Right ventricle myocardium inferior (tissue), 1 donor: ENCODE results near the gene FBXL4. TPM values are rescaled to one million over a fixed set of nuclear protein-coding genes. Genes with fewer than 3 reads are reported as not detected.

Experiments
- ATAC-seq: fragments of 200-7000 bp; cut with Tn5 transposase; one replicate; pipeline ENCODE4 v1.9.1; 2020; ENCODE audit warnings: mild to moderate bottlenecking, moderate library complexity
- DNase-seq: peaks from one replicate; pipeline ENCODE4 v3.0.0; 2021; ENCODE audit errors: missing footprints
- intact Hi-C: fragments of 100-400 bp; cut with DNase I; formaldehyde crosslinking; loops from one replicate; pipeline ENCODE4 v1.11.0; 2022
- total RNA-seq: library from RNA; stranded (reverse); fragmentation: NEBNext Ultra II Directional; extraction: Animal tissue kit (Norgen Biotek cat#: 25700); gene quantifications from one replicate; pipeline ENCODE4 v1.2.1, GENCODE V29; 2021
- donor health status: DM: no; HTN: yes; CAD: no; lungs with severe emphysema.

Gene FBXL4
- total RNA-seq, 1 donor from 2014 or later: 18.0 TPM

- intact Hi-C loops: loop anchor here (2.0 to 10.0 kb wide), 2 partner anchors 270 to 1348 kb away; no protein-coding TSS in a partner anchor
- ATAC-seq (no peak), DNase-seq (no peak)
Measured at GRCh38 chr6:98844244-98845210, 103.2 kb downstream of the FBXL4 start.

DNA sequence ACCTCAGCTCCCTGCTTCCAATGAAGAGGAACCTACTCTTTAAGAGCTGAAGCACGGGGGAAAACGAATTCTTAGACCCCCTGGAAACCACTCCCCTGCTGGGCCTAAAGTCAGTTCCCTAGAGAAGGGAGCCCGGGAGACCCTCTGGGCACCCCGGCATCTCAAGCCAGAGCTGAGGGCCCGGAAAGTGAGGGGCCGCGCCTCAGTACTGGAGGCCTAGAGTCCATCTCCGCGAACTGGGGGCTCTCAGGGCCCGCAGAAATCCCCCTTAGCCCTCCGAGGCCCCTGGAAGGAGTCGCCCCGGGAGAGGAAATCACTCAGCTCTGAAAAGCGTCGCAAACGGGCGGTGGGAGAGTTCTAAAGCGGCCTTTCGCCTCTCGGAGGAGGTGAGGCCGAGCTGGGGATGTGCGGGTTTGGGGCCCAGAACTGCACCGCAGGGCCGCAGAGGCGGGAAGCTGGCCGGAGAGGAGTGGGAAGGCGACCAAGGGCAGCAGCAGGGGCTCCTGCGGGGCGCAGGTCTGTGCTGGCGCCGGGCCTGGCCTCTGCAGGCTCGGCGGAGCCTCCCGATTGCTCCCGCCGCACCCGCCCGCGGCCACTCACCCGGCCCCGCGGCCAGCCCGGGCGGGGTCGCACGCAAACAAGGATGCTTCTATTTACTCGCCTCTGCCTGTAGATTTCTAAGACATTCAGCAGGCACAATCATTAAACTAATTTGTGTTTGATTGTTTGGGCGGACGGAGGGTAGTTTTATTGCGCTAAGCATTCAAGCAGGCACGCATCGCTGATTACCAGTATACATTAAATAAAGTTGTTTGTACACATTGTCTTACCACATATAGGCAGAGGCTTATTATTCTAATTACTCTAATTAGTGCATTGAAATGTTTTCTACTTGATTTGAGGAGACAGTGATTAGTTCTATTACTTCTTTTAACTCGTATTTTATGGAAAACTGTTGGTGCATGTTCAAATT lies 104.2 kb downstream of the FBXL4 start:
- ATAC-seq (no peak), DNase-seq (no peak)
- intact Hi-C loops: loop anchor here (2.0 to 10.0 kb wide), 2 partner anchors 271 to 1347 kb away; no protein-coding TSS in a partner anchor

- intact Hi-C loops: loop anchor here (10.0 kb wide), 1 partner anchor 272 kb away; no protein-coding TSS in a partner anchor
- ATAC-seq: no peak
- DNase-seq: no peak
Measured at GRCh38 chr6:98842342-98843180, 105.2 kb downstream of the FBXL4 start.

GRCh38 chr6:98841621-98842341 lies 106.0 kb downstream of the FBXL4 start:
- DNase-seq: no peak
- intact Hi-C loops: loop anchor here (10.0 kb wide), 1 partner anchor 273 kb away; no protein-coding TSS in a partner anchor
- ATAC-seq: no peak

DNA sequence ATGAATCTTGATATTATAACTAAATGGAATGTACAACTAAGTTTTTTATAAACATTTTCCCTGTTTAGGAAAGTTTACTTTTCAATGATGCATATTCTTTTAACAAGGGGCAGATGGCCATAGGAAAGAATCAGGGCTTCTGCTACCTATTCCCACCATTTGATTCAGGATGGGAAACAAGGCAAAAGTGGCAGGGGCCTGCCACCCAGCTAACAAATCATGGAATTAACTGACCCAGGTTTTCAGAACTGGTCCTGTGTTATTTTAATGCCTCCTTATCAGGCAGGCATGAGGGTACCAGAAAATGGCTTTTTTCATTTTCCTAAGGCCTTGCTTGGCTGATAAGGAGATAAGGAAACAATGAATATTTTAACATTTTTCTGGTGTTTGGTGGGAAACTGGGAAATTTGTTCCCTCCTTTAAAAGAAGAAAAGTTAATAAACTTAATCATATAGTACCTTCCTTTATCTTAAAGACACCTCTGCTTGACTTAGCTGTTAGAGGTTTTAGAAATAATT lies 106.7 kb downstream of the FBXL4 start:
- ATAC-seq (no peak), DNase-seq (no peak)
- intact Hi-C loops: loop anchor here (10.0 kb wide), 1 partner anchor 274 kb away; no protein-coding TSS in a partner anchor

- intact Hi-C loops: loop anchor here (10.0 kb wide), 1 partner anchor 274 kb away; no protein-coding TSS in a partner anchor
- DNase-seq (no peak), ATAC-seq (no peak)
Measured at GRCh38 chr6:98840385-98840784, 107.4 kb downstream of the FBXL4 start.

GRCh38 chr6:98839781-98840361 lies 107.9 kb downstream of the FBXL4 start:
- intact Hi-C loops: loop anchor here (10.0 kb wide), 1 partner anchor 275 kb away; no protein-coding TSS in a partner anchor
- ATAC-seq (no peak), DNase-seq (no peak)

DNA sequence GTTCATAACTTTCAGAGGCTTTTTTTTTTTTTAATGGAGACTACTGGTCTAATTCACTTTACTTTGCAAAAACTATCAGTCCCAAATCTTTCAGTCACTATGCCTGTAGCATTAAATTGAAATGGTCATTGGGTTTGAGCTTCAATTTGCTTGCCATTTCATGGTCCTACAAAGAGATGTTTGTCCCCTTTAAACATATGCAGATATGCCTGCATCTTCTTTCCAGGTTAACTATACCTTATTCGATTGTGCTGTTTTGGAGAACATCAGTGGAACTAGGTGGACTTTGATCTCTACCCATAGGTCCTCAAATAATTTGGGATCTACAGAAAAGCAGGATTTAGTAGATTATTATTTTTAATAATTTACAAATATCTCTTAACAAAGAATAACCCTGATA lies 108.8 kb downstream of the FBXL4 start:
- intact Hi-C loops: no loop called here
- no peak for ATAC-seq

DNA sequence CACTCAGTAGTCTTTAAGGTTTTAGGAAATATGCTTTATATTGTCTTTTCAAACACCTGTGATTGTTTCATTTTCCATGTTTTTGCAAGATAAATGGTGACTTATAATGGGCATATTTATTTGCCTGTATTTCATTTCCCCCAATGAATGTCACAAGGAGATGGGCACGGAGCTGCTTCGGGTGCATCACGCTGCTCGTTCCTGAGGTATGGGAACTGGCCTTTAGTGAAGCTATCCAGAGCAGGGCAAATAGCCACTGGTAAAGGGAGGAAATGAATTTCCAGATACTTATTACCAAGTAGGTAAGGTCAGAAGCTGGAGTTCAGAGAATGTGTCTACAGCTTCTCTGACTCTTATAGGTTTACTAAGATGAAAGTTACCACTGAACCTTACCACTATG lies 109.7 kb downstream of the FBXL4 start:
- ATAC-seq (no peak), DNase-seq (no peak)
- intact Hi-C loops: no loop called here

More for the DNA sequence above, 108.8 kb downstream of the FBXL4 start:
- DNase-seq: no peak

GRCh38 chr6:98836962-98837944 lies 110.5 kb downstream of the FBXL4 start:
- DNase-seq: no peak
- no peak for ATAC-seq
- intact Hi-C loops: no loop called here

GRCh38 chr6:98836025-98836961 lies 111.5 kb downstream of the FBXL4 start:
- DNase-seq: no peak
- ATAC-seq: no peak
- intact Hi-C loops: no loop called here

GRCh38 chr6:98835149-98836024 lies 112.4 kb downstream of the FBXL4 start:
- no peak for ATAC-seq
- intact Hi-C loops: no loop called here
- no peak for DNase-seq

DNA sequence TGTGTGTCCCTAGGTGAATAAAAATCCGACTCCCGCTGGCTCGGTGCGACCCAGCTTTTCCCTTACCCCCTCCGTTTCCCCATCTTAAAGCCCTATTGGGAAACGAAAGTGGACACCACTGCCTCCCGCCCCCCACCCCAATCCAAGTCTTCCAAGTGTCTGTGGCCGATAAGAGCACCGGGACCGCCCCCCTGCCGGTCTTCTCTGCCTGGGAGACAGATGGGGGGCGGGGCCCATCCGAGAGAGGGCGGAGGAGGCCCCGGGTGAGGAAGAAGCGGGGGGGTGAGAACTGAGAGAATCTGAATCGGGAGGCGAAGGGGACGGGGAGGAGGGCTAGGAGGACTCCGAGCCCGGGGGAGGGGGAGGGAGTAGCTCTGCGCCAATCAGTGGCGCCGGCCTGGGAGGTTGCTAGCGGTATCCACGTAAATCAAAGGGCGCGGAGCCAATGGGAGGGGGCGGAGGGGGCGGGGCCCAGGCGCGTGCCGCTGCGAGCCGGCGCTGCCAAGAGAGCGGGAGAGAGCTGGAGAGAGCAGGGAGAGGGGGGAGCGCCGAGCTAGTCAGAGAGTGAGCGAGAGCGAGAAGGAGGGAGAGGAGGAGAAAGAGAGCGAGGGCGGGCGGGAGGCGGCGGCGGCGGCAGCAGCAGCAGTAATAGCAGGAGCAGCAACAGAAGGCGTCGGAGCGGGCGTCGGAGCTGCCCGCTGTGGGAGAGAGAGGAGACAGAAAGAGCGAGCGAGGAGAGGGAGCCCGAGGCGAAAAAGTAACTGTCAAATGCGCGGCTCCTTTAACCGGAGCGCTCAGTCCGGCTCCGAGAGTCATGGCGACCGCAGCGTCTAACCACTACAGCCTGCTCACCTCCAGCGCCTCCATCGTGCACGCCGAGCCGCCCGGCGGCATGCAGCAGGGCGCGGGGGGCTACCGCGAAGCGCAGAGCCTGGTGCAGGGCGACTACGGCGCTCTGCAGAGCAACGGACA lies 113.4 kb downstream of the FBXL4 start, which contains the start of gene POU3F2:
Gene POU3F2 (plus strand): TSS at position 515 of the 972 bp plus-strand sequence. CDS start 300 bp downstream, at position 815.
- ATAC-seq (peak; percentile 75), DNase-seq (no peak)
- intact Hi-C loops: no loop called here
